Activated naive CD8-positive, alpha-beta T cell treated with anti-CD3 and anti-CD28 coated beads for 36 hours (primary cell): ENCODE data around the gene CDK15. TPM values are rescaled to one million over a fixed set of nuclear protein-coding genes. Genes with fewer than 3 reads are reported as not detected.
"Not testable (repeated sequence)": the region's sequence is repeated elsewhere in the genome, so short reads cannot be mapped to it uniquely, and the experiment has no call there.

Experiments
- DNase-seq: peaks from one replicate; pipeline ENCODE4 v3.0.0; 2021
- H3K27ac Mint-ChIP-seq: one replicate; pipeline ENCODE4 v1.8.0; 2022; ENCODE audit warnings: mild to moderate bottlenecking, moderate library complexity, mixed read lengths
- H3K27me3 Mint-ChIP-seq: one replicate; pipeline ENCODE4 v1.8.0; 2022; ENCODE audit warnings: mild to moderate bottlenecking, mixed read lengths
- H3K36me3 Mint-ChIP-seq: one replicate; pipeline ENCODE4 v1.8.0; 2021; ENCODE audit warnings: mild to moderate bottlenecking, mixed read lengths
- H3K4me1 Mint-ChIP-seq: one replicate; pipeline ENCODE4 v1.8.0; 2021; ENCODE audit warnings: mixed read lengths
- H3K4me3 Mint-ChIP-seq: one replicate; pipeline ENCODE4 v1.8.0; 2022; ENCODE audit warnings: mild to moderate bottlenecking, moderate library complexity, mixed read lengths
- H3K9me3 Mint-ChIP-seq: one replicate; pipeline ENCODE4 v1.8.0; 2022; ENCODE audit warnings: mixed read lengths
- total RNA-seq, 2 experiments: library from RNA; stranded (reverse); gene quantifications; one replicate each; pipeline ENCODE4 v1.2.3, GENCODE V29; 2021

The CDK15 gene
- total RNA-seq, 2 experiments from 2014 or later = not detected

DNA sequence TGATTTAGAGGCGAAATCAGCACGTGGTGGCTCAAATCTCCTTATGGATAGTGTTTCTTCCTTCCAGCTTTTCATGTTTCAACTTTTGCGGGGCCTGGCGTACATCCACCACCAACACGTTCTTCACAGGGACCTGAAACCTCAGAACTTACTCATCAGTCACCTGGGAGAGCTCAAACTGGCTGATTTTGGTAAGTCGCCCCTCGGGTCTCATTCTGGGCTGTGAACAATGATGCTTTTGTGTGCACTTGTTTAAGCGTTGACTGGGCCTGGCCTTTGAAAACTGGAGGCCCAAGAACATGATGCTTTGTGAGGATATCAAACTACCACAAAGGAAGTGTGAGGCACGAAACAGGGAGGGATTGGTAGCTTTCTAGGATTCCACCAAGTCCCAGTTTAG lies 27.4 kb downstream of the CDK15 start:
- peaks cover 7% of the 10 kb centered on the region for H3K27me3 Mint-ChIP-seq
- no peaks in the 10 kb centered on the region for H3K9me3 Mint-ChIP-seq
- no peak overlapping the region for H3K27ac Mint-ChIP-seq
- no peaks in the 10 kb centered on the region for H3K4me1 Mint-ChIP-seq
- no peak for DNase-seq
- no peak overlapping the region for H3K4me3 Mint-ChIP-seq
- no peaks in the 10 kb centered on the region for H3K36me3 Mint-ChIP-seq

DNA sequence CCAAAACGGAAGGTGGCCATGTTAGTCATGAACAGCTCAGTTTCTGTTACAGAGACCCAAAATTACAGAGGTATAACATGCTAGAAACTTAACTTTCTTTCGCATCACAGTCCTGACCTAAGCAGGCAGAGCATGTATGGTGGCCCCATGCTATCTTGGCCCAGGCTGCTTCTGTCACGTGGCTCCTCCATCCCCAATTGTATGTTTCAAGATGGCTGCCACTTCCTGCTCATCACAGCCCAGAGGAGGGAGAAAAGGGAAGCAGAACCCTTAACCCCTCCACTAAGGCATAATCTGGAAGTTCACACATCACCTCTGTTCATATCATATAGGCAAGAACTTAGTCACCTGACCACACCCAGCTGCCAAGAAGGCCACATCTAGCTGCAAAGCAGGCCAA lies 28.7 kb downstream of the CDK15 start:
- no peak overlapping the region for H3K4me3 Mint-ChIP-seq
- H3K4me1 Mint-ChIP-seq = no peaks in the 10 kb centered on the region
- no peaks in the 10 kb centered on the region for H3K36me3 Mint-ChIP-seq
- DNase-seq = no peak
- peaks cover 7% of the 10 kb centered on the region for H3K27me3 Mint-ChIP-seq
- no peaks in the 10 kb centered on the region for H3K9me3 Mint-ChIP-seq
- no peak overlapping the region for H3K27ac Mint-ChIP-seq

DNA sequence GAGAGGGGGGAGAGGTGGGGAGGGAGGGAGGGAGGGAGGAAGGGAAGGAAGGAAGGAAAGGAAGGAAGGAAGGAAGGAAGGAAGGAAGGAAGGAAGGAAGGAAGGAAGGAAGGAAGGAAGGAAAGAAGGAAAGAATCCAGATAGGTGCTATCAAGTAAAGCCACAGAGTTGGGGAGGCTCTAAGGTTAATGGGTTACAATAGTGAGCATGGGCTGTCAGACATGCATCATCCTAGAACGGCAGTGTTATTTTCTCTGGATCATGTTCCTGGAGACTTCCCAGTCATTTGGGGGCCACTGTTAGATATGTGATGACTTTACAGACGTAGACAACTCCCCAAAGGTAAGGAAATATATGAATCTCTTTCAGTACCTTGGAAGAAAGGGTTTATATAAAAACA lies 31.1 kb downstream of the CDK15 start:
- Mint-ChIP-seq H3K27ac (no peak overlapping the region), H3K4me1 (no peaks in the 10 kb centered on the region), H3K27me3 (peaks cover 13% of the 10 kb centered on the region), H3K9me3 (peaks cover 6% of the 10 kb centered on the region), H3K36me3 (peaks cover 2% of the 10 kb centered on the region), H3K4me3 (no peak overlapping the region)
- DNase-seq = no peak

DNA sequence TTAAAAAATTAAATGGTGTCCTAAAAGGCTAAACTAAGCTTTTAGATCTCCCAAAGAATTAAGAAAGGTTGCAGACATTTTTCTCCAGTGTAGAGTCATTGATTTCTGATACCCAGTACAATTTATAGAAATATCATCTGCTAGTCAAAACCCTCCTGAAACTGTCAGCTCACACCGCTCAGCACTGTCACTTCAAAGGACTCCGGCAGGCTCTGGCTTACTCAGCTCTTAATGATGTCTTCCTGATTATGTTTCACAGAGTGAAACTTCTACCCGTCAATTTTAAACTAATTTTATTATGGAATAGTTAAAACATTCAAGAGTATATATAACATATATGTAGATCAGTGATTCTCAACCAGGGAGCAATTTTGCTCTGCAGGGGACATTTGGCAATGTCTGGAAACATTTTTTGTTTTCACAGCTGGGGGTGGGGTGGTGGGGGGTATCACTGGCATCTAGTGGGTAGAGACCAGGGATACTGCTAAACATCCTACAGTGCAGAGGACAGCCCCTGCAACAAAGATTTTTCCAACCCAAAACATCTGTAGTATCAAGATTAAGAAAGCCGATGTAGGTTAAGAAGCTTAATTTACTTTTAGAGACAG lies 31.6 kb downstream of the CDK15 start:
- Mint-ChIP-seq H3K27me3 (peaks cover 13% of the 10 kb centered on the region), H3K27ac (no peak overlapping the region), H3K4me1 (no peaks in the 10 kb centered on the region), H3K36me3 (peaks cover 2% of the 10 kb centered on the region), H3K4me3 (no peak overlapping the region), H3K9me3 (peaks cover 6% of the 10 kb centered on the region)
- DNase-seq = no peak

DNA sequence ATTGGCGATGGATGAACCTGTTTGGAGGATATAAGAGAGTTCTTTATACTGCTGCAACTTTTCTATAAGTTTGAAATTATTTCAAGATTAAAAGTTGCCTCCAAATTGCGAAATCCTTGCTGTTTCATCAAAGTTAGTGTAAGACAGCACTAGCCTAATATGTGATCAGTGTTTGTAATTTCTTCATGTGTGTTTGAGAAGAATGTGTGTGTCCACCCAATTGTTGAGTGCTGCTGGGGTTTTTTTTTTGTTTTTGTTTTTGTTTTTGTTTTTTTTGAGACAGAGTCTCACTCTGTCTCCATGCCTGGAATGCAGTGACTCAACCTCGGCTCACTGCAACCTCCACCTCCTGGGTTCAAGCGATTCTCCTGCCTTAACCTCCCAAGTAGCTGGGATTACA lies 33.4 kb downstream of the CDK15 start:
- peaks cover 6% of the 10 kb centered on the region for H3K9me3 Mint-ChIP-seq
- peaks cover 13% of the 10 kb centered on the region for H3K27me3 Mint-ChIP-seq
- DNase-seq = no peak

DNA sequence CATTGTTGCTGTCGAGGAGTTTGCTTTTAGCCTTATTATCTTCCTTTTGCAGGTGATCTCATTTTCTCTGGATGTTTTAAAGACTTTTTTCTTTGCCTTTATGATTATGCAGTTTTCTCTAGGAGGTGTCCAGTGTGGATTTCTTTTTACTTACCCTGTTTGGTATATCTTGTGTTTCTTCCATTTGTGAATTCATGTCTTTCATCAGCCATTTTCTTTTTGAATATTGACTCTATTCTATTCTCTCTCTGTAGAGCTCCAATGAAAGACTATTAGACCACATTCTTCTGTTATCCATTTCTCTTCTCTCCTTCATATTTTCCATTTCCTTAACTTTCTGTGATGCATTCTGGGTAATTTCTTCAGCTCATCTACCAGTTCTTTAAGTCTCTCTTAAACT lies 34.4 kb downstream of the CDK15 start:
- H3K27me3 Mint-ChIP-seq = peaks cover 13% of the 10 kb centered on the region
- H3K27ac Mint-ChIP-seq = no peak overlapping the region
- H3K4me3 Mint-ChIP-seq = no peak overlapping the region
- peaks cover 6% of the 10 kb centered on the region for H3K9me3 Mint-ChIP-seq
- H3K4me1 Mint-ChIP-seq = no peaks in the 10 kb centered on the region
- peaks cover 2% of the 10 kb centered on the region for H3K36me3 Mint-ChIP-seq
- DNase-seq = no peak

More for the DNA sequence above, 33.4 kb downstream of the CDK15 start:
- Mint-ChIP-seq H3K4me1 (no peaks in the 10 kb centered on the region), H3K4me3 (no peak overlapping the region), H3K27ac (no peak overlapping the region), H3K36me3 (peaks cover 2% of the 10 kb centered on the region)

DNA sequence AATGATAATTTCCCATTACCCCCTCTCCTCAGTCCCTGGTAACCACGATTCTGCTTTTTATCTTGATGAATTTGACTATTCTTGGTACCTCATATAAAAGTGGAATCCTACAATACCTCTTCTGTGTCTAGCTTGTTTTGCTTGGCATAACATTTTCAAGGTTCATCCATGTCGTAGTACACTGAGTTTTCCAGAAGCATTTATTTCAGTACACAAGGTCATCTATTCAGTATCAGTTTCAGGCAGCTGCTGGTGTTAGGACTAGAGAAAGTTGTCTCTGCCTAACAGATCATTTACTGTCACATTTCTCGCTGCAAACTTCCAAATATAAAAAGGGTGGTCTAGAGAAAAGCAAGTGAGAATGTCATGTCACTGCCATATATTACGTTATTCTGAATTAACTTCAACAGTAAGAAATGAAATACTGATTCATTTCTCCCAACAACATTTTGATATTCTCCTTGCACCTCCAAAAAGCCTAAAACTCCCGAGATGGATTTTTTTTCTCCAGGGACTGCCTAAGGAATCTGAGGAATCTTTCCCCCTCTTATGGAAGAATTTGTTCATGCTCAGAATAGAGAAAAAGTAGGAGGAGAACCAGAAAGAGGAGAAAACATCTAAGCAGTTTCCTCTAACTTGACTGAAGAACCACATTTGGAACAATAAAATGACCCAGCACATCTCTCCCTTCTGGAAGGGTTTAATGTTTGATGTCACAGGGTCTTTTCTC lies 36.0 kb downstream of the CDK15 start:
- Mint-ChIP-seq H3K36me3 (peaks cover 2% of the 10 kb centered on the region), H3K27ac (no peak overlapping the region), H3K27me3 (peaks cover 8% of the 10 kb centered on the region), H3K4me3 (no peak overlapping the region), H3K4me1 (no peaks in the 10 kb centered on the region), H3K9me3 (peaks cover 6% of the 10 kb centered on the region)
- DNase-seq = no peak

DNA sequence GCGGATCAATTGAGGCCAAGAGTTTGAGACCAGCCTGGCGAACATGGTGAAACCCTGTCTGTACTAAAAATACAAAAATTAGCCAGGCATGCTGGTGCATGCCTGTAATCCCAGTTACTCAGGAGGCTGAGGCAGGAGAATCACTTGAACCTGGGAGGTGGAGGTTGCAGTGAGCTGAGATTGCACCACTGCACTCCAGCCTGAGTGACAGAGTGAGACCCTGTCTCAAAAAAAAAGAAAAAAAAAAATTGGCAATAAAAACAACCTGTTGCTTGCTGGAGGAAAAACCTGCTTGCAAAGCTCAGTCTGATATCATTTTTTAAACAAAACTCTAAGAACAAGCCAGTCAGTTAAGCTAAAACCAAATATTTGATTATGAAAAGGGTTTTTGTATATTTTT lies 38.6 kb downstream of the CDK15 start:
- not testable (repeated sequence) for H3K36me3 Mint-ChIP-seq, H3K9me3 Mint-ChIP-seq, H3K27ac Mint-ChIP-seq, DNase-seq, H3K4me3 Mint-ChIP-seq, H3K4me1 Mint-ChIP-seq
- H3K27me3 Mint-ChIP-seq = peaks cover 17% of the 10 kb centered on the region

DNA sequence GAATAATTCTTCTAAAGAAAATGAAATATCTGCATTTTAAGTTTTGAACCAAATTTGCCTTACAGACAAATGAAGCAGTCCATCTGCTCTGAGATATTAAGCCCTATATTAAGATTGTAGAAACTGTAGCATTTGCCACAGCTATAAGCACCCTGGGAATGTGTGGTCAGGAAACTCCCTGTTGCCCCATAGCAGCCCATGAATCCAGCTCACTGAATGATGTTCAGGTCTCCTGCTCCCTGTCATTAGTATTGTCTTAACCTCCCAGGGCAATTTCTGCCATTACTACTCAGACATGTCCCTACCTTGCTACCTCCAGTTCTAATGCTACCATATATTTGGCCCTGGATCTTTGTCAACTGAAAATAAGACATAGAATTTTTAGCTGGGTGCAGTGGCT lies 41.1 kb downstream of the CDK15 start:
- no peaks in the 10 kb centered on the region for H3K4me1 Mint-ChIP-seq

DNA sequence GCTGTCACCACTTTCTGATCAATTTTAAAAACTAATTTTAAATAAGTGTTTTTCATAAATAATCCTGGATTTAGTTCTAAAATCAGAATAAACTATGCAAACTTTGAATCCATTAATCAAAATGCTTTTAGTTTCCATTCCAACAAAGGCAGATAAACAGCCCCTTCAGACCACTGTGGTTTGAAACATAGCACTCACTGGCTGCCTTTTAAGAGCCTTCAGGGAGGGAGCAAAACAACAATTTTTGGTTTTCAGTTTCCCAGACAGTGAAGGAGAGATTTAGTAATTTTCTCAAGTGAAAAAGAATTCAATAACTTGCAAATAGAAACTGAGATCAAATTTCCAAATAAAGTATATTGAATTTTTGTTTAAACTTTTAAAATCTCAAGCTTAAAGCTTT lies 46.1 kb downstream of the CDK15 start:
- H3K27me3 Mint-ChIP-seq = peaks cover 8% of the 10 kb centered on the region
- H3K9me3 Mint-ChIP-seq = no peaks in the 10 kb centered on the region
- H3K4me3 Mint-ChIP-seq = no peak overlapping the region
- no peak overlapping the region for H3K27ac Mint-ChIP-seq
- no peak for DNase-seq
- H3K36me3 Mint-ChIP-seq = no peaks in the 10 kb centered on the region
- H3K4me1 Mint-ChIP-seq = no peaks in the 10 kb centered on the region

More for the DNA sequence above, 41.1 kb downstream of the CDK15 start:
- Mint-ChIP-seq H3K36me3 (no peaks in the 10 kb centered on the region), H3K27me3 (peaks cover 11% of the 10 kb centered on the region), H3K4me3 (no peak overlapping the region), H3K27ac (no peak overlapping the region), H3K9me3 (no peaks in the 10 kb centered on the region)
- no peak for DNase-seq

DNA sequence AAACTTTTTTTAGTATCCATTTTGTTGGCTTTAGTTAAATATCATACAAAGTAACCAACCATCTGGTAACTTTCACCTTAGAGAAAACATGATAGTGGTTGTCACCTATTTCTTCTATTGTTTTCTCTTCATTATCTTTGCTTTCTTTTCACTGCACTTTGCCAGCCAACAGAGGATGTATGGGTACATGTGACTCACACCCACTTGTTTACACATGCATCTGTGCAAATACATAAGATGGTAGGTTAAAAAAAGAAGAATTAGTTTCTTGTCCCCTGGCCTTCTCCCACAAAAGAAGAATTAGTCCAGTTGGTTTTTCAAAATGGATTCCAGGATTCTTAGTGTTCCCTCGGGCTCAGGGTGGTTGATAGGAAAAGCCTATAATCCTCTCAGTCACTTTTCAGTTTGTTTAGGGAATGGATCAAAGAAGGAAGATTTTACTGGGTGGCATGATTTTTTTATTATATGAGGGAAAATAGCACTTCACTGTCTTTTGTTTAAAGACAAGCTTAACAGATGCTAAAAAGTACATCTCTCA lies 46.6 kb downstream of the CDK15 start:
- H3K27me3 Mint-ChIP-seq = peaks cover 8% of the 10 kb centered on the region
- DNase-seq = no peak
- H3K4me1 Mint-ChIP-seq = no peaks in the 10 kb centered on the region
- H3K36me3 Mint-ChIP-seq = no peaks in the 10 kb centered on the region
- no peak overlapping the region for H3K27ac Mint-ChIP-seq
- H3K4me3 Mint-ChIP-seq = no peak overlapping the region
- H3K9me3 Mint-ChIP-seq = no peaks in the 10 kb centered on the region

DNA sequence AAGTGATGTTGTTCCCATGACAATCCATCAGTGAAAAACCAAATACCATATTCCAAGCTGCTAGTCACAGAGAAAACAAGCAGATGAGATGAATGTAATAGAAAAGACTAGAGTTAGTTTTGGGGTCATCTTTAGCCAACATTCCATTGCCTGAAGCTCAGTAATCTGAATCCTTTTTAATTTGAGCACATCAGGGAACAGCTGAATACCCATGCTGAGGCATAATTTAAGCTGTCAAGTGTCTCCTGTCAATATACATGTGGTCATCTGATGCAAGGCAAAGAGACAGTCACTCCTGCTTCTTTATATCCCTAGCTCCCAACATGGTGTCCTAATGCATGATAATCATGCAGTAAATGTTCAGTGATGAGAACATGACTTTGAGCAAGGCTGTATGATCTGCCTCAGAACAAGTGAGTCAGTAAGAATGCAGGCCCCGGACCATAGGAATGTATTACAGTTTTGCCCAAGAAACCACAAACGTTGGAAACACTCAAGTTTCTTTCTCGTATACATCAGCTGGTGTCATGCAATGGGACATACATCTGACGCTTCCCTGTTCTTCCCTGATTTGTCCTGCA lies 48.0 kb downstream of the CDK15 start:
- no peak overlapping the region for H3K27ac Mint-ChIP-seq
- H3K9me3 Mint-ChIP-seq = no peaks in the 10 kb centered on the region
- no peaks in the 10 kb centered on the region for H3K36me3 Mint-ChIP-seq
- H3K4me1 Mint-ChIP-seq = peaks cover 11% of the 10 kb centered on the region
- no peak overlapping the region for H3K4me3 Mint-ChIP-seq
- no peak for DNase-seq
- peaks cover 13% of the 10 kb centered on the region for H3K27me3 Mint-ChIP-seq

DNA sequence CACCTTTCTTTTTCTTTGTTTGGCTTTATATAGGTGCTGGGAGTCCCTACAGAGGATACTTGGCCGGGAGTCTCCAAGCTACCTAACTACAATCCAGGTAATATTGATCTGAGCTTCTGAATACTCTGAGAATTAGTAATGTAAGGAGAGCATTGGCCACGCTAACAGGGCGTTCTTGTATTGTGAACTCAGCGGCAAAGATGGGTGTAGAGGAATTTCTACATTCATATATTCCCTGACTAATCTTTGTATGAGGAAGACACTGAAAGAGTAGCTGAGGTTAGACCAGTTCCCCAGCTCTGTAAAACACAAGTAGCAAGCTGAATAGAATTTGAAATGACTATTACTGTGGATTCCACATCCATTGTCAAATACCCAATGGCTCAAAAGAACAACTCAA lies 48.5 kb downstream of the CDK15 start:
- no peak for DNase-seq
- no peaks in the 10 kb centered on the region for H3K36me3 Mint-ChIP-seq
- no peak overlapping the region for H3K27ac Mint-ChIP-seq
- H3K4me3 Mint-ChIP-seq = no peak overlapping the region
- peaks cover 12% of the 10 kb centered on the region for H3K4me1 Mint-ChIP-seq
- no peaks in the 10 kb centered on the region for H3K9me3 Mint-ChIP-seq
- H3K27me3 Mint-ChIP-seq = peaks cover 12% of the 10 kb centered on the region

DNA sequence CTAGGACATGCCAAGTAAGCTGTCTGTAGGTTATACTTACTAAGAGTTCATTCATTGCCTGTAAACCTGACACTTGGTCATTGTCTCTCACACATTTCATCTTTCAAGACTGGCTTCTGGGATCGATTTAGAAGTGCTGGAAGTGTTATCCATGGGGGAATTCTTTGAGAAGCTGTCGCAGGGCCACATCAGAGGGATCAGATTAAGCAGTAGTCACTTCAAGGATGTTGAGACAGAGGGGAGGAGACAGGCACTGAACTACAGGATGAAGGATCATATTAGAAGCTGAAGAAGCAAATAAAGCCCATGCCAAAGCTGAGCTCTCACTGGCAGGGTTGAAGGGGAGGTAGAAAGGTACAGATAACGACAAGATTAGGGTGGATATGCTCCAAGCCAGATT lies 49.0 kb downstream of the CDK15 start:
- H3K27me3 Mint-ChIP-seq = peaks cover 14% of the 10 kb centered on the region
- no peak overlapping the region for H3K27ac Mint-ChIP-seq
- H3K36me3 Mint-ChIP-seq = no peaks in the 10 kb centered on the region

DNA sequence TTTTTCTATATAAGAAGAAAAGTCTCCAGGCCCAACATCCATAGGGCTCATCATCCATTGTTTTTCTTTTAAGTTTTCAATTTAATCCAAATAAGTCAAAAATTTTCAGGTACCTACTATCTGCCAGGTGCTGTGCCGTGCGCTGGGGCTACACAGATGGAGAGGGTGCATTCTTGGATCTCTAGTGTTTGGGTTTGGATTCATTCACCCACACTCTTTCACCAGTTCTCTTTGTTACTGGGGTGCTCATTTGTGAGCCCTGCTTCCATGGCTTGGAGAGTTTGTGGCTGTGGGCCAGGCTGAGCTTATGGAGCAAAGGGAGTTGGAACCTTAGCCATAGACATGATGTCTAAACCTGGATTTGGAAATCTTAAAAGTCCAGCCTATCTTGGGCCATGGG lies 51.0 kb downstream of the CDK15 start:
- H3K9me3 Mint-ChIP-seq = no peaks in the 10 kb centered on the region

More for the DNA sequence above, 49.0 kb downstream of the CDK15 start:
- Mint-ChIP-seq H3K4me1 (peaks cover 12% of the 10 kb centered on the region), H3K9me3 (no peaks in the 10 kb centered on the region), H3K4me3 (no peak overlapping the region)
- DNase-seq = no peak

More for the DNA sequence above, 51.0 kb downstream of the CDK15 start:
- Mint-ChIP-seq H3K4me3 (no peak overlapping the region), H3K36me3 (no peaks in the 10 kb centered on the region), H3K27ac (no peak overlapping the region), H3K4me1 (peaks cover 15% of the 10 kb centered on the region), H3K27me3 (peaks cover 23% of the 10 kb centered on the region)
- DNase-seq = no peak
